NT2/D1 (cell line): ENCODE data around the gene PCDHGB6.

Experiments used
- SUZ12 ChIP-seq: IDR thresholded peaks from 2 replicates; pipeline ENCODE4 v1.6.1; 2011; ENCODE audit not compliant: insufficient read length, insufficient read depth; ENCODE audit errors: extremely low read depth
- YY1 ChIP-seq: IDR thresholded peaks from 2 replicates; pipeline ENCODE4 v1.6.1; 2011; ENCODE audit not compliant: insufficient read length, insufficient read depth
- ZNF274 ChIP-seq: IDR thresholded peaks from 2 replicates; pipeline ENCODE4 v1.6.1; 2011; ENCODE audit warnings: mild to moderate bottlenecking, low read depth, low read length

GRCh38 chr5:141420855-141421488 is 13.2 kb downstream of the PCDHGB6 start, which contains the start of gene PCDHGA11:
- TF ChIP-seq ZNF274 (no peak), SUZ12 (no peak), YY1 (peak; percentile 37)
